GM03348 (cell line): ENCODE data around the gene TBX5.
"Not testable (repeated sequence)": the region's sequence is repeated elsewhere in the genome, so short reads cannot be mapped to it uniquely, and the experiment has no call there.

Experiments used
- DNase-seq: peaks from one replicate; pipeline ENCODE4 v3.0.0; 2012; ENCODE audit warnings: low spot score

Gene TBX5

DNA sequence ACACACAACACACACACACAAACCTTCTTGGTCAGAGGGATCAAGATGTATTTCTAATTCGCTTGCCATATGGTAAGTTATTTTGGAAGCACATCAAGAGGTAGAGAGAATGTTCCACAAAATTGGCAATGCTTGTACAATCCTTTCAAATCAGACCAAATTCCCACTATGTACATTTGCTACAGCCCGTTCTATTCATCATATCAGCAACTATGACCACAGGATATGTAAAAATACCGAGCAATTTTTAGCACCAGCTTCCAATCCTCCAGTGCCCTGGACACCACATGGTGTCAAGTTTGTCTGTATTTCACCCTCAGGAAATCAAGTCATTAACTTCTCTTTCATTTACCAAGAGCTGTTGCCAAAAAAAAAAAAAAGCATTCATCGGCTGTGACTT is 21.2 kb downstream of the TBX5 start:
- DNase-seq: peak; percentile 63

DNA sequence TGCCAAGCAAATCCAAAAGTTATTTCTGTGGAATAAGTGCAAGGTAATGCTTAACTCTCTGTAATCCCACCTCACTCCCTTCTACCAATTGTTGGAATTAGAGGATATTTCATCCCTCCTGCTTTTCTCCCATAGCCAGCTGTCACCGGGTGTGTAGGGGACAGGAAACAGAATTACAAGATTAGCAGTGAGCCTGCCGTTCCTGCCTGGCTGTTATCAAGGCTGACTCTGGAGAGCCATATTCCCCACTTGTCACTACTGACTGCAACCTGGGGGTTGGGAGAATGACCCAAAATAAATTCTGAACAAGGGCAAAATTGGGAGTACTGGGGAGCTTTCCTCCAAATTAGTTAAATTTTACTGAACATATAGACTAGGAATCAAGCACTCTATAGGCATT is 24.8 kb downstream of the TBX5 start:
- no peak for DNase-seq

DNA sequence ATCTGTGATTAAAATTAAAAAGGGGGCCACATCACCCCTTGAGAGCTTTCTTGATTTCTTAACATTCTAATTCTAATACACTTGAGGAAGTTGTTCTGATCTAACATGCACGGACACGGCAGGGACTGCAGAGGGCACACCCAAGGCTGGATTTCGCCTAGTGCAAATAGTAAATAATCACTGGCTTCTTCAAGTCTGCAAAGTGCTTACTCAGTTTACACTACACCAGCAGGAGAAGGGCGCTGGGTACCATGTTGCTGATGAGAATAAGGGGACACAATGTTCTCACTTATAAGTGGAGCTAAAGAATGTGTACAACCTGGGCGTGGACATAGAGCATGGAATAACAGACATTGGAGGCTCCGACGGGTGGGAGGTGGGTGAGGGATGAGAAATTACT is 34.2 kb downstream of the TBX5 start:
- no peak for DNase-seq

DNA sequence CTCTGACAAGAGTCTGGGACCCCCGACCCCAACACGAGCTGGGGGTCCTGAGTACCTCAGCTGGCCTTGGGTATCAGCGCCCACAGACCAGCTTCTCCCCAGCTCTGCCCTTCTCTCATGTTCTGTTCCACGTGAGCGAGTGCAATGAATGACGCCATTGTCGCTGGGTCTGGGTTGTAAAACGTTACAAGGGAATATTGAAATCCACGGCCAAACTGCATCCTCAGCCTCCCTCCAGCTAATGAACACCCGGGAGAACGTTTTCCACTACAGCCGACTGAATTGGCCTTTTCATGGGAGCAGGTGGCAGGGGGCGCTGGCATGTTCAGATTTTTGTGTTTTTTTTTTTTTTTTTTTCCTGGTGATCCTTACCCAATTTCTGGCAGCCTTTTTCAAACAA is 34.7 kb downstream of the TBX5 start:
- DNase-seq: no peak

DNA sequence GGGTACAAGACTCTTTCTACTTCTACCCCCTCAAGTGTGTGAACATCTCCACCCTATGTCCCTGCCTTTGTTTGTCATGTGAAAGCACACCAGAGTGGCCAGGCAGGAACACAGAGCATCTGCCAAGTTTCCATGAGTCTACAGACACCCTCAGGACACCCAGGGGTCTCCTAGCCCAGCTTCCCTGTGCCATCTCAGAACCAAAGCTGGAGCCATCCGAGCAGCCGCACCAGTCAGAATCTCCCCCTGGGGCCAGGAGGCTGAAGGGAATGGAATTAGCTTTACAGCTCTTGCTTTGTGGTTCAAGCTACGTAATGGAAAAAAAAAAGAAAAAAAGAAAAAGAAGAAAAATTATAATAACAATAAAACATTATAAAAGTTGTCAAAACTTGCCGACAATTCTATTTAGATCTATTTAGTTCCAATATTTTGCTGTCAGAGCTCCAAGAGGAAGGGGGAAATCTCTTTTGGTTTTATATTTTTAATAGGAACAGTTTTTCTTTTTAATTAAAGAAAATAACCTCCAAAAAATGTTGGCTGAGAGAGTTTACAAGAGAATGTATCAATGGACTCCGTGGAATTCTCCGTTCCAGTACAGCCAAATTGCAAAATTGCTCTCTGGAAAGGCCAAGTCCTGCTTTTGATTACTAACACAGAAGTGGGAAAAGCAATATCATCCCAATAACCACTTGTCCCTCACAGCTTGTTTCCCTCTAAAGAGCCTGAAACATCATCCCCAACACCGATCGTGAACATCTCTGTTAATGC is 37.1 kb downstream of the TBX5 start:
- peak; percentile 47 for DNase-seq

DNA sequence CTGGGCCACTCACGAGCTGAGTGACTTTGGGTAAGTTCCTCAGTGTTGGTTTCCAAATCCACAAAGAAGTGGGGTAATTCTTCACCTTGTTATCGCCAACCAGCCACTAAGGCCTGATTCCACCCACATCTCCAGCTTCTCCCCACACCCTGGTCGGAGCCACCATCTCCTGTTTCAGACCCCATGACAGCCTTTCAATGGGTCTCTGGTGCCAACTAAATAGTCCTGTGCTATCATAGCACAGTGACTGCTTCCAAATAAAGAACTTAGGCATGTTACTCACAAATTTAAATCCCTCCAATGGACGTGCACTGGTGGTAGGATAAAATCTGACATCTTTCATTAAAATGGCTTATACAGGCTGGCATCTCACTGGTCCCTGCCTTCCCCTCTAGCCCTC is 44.0 kb downstream of the TBX5 start:
- DNase-seq: no peak

DNA sequence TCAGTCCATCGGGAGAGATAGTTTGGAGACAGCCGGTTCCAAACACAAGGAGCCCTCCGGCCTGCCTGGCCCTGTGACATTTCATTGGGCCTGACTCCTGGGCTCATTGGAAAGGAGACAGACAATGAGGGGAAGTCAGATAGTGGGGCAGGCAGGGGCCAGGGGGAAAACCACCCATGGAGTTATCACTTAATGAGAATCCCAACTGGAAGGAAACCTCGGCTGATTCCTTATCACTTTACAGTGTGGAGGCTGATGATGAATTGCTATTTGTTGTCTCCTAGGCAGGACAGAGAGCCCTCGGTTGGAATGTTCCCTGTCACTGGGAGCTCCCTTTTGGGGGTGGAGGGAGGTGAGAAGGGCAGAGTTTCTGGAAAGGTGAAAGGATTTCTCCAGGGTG is 44.4 kb downstream of the TBX5 start:
- DNase-seq: no peak

DNA sequence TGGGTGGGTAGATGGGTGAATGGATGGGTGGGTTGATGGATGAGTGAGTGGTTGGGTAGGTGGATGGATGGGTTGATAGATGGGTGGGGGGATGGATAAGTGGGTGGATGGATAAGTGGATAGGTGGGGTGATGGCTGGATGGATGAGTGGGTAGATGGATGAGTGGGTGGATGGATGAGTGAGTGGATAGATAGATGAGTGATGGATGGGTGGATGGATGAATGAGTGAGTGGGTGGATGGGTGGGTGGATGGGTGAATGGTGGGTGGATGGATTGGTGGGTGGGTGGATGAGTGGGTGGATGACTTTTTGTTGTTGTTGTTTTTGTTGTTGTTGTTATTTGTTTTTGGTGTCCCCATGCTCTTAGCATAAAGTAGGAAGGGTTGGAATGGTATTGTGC is 45.5 kb downstream of the TBX5 start:
- no peak for DNase-seq

DNA sequence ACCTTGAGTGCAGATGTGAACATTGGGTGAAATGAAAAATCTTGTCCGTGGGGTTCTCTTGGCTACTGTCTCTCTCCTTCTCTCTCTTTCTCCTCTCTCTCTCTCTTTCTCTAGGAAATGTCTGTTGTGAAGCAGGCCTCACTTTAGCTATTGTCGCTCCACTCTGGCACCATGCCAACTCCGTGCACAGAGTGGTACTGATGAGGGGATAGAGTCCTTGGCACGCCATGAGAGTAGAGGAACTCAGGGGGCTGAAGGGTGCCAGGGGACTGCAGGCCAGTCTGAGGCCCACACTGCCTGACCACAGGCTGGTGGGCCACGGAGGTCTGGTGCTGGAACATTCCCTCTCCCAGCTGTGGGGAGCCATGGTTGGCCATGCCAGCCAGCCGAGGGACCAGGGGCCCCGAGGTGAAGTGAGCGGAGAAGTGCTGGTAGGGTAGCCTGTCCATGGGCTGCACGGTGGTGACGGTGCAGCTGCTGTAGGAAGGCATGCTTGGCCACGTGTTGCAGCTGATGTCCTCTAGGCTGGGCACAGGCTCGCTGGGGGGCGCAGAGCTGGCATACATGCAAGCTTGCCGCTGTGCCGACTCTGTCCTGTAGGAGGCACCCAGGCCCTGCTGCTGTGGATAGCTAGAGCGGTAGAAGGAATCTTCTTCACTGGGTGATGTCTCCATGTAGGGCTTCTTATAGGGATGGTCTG is 50.4 kb downstream of the TBX5 start:
- no peak for DNase-seq

DNA sequence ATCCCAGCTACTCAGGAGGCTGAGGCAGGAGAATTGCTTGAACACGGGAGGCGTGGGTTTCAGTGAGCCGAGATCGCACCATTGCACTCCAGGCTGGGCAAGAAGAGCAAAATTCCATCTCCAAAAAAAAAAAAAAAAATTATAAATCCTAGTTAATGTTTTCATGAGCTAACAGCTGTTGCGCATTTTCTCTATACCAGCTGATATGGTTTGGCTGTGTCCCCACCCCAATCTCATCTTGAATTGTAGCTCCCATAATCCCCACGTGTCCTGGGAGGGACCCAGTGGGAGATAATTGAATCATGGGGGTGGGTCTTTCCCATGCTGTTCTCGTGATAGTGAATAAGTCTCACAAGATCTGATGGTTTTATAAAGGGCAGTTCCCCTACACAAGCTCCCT is 56.7 kb downstream of the TBX5 start:
- DNase-seq: not testable (repeated sequence)

DNA sequence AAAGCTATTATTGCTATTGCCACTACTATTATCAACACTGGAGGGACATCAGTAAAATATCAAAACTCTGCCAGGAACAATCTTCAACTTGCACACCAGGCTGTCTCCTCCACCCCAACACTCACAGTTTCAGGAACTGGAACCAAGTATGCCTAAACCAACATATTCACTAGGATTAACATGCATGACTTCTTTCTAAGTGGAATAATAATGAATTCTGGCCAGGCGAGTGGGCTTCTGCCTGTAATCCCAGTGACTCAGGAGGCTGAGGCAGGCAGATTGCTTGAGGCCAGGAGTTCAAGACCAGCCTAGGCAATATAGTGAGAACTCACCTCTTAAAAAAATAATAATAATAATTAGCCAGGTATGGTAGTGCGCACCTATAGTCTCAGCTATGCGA is 58.1 kb downstream of the TBX5 start:
- no peak for DNase-seq

DNA sequence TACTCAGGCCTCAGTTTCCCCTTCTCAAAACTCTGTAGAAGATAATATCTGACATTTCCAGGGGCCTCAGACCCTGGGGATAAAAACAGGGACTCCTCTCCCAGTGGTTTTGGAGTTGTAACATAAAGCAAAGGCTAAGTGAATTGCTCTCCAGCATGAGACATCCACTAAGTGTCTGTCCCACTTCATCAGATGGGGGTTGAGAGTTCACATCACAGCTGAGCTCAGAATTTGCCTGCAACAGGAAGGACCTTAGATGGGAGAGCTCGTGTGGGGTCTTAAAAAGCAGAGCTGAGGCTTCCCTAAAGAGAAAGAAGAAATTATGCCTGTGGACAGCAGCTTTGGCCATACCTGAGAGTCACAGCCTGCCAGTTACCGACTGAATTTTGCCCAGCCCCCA is 61.1 kb downstream of the TBX5 start:
- no peak for DNase-seq

DNA sequence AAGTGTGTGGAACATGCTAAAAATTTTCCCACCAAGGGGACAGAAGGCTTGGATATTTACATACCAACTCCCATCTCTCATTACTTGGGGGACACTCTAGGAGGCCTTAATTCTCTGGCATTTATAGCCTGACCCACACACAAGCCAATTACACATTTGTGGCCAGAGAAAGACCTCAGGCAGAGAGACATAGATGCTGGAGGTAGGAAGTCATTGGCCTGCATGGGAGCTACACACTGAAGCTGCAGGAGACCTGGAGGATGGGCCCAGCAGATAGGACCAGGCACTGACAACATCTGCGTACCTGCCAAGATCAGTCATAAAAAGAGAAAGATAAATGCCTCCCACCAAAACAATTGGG is 61.7 kb downstream of the TBX5 start:
- DNase-seq: no peak

DNA sequence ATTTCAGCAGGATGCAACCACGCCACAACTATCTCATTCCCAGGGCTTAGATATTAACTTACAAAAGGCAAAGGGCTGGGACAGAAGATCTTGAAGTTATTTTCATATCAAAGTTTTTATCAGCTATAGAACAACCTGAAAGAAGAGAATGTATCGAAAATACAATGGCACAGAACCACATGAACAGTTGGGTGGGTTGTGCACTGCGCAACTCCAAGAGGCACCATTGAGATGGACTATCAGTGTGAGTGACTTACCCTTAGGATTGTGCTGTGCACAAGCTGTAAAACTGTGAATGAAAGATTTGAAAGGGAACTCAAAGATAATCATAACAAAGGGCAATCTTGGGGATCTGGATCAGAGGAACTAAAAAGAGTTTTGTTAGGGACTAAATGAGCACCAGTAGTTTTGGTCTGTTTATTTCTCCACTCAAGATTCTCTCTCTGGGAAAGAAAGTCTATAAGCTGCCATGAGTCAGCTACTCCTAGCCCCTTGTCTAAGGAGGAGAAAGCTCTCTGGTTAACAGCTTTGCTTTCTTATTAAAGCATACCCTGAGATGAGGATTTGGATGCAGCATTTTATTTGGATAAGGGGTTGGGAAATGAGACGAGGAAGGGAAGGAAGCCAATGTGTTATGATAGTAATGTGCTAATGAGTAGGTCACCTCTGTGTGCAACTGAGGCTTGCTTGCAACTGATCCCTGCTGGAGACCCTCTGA is 62.2 kb downstream of the TBX5 start:
- no peak for DNase-seq

DNA sequence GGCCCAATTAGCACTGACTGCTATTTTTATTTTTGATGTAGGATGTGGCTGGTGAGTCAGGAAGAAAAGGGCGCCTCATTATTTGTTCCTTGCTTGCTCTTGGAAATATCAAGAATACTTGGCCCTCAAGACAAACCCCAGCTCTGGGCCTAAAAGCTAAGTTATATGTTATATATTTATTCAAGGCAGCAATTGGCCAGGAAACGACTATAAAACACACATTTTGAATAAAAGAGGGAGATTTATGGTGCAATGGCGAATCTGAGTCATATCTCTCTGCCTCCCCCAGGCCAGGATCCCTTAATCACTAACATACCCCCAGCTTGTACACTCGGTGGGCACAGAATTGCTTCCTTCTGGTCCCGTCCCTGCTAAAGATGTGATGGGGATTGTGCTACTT is 63.3 kb downstream of the TBX5 start:
- DNase-seq: peak; percentile 20

DNA sequence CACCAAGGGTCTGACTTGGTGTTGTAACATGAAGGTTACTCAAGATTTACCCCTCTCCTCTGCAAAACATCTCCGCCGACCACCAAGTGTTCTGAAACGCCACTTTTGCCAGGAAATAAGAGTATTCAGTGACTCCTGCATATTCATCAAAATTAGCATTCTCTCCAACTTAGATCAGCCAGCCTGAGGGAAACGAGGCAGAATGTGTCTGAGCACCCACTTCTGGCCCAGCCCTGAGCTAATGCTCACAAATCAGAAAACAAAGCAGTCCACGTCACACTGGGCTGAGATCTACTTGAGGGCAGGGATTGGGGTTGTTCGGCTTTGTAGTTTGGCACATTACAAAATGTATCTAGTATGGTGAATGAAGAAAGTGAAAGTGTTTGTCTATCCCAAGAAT is 64.3 kb downstream of the TBX5 start:
- no peak for DNase-seq

DNA sequence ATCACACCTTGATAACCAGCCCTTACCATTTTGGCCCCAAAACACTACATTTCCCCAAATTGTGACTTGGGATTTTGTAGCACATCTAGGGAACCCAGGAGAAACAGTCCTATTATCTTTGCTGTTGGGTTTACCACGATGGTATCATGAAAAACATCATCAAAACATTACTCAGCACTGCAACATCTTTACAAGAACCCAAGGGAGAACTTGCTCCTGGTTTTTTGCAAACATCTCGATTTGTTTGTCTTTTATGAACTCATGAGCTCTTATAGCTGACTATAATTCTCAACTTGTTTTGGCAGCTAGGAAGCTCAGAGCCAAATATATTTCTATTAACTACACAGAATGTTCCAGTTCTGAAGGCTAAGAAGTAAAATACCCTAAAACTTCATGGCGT is 65.7 kb downstream of the TBX5 start:
- DNase-seq: no peak

DNA sequence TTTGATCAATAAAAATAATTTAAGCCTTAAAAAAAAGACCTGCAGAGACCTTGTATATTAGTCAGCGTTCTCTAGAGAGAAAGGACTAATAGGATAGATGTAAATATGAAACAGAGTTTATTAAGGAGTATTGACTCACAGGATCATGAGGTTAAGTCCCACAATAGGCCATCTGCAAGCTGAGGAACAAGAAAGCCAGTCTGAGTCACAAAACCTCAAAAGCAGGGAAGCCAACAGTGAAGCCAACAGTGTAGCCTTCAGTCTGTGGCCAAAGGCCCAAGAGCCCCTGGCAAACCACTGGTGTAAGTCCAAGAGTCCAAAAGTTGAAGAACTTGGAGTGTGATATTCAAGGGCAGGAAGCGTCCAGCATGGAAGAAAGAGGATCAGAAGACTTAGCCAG is 66.3 kb downstream of the TBX5 start:
- peak; percentile 34 for DNase-seq

DNA sequence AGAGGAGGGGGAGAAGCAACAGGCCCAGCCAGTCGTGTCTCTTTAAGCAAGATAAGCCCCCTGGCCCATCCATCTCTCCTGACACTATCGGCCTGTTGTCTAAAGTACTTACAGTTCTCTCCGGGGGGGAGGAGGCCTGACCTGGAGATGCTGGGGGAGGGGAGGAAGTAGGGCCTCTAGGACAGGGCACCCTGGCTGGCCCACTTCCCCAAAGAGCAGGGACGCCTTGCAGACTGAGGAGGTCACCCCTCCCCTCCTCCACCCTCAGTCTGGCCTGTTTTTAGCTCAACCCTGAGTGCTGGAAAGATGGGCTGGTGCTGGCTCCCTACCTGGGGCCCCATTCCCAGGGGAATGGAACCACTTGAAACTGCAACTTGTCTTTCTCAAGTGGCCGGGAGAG is 70.3 kb downstream of the TBX5 start:
- no peak for DNase-seq

DNA sequence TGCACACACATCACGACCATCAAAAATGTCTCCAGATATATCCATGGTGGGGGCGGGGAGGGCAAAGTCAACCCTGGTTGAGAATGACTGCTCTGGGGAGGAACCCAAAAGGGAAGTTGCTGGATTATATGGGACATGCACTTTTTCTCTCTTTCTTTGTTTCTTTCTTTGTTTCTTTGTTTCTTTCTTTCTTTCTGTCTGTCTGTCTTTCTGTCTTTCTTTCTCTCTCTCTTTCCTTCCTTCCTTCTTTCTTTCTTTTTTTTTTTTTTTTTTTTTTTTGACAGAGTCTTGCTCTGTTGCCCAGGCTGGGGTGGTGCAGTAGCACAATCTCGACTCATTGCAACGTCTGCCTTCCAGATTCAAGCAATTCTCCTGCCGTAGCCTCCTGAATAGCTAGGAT is 71.5 kb downstream of the TBX5 start:
- no peak for DNase-seq

DNA sequence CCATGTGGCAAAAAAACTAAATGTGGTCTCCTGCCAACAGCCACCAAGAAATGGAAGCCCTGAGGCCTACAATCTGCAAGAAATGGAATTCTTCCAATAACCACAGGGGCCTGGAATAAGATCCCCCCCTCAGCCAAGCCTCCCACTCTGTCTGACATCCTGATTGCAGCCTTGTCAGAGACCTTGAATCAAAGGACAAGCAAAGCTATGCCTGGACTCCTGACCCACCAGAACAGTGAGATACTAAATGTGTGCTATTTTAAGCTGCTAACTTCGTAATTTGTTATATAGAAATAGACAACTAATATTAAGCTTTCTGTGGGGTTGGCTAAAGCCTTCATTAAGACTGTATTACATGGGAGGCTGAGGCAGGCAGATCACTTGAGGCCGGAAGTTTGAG is 77.7 kb downstream of the TBX5 start:
- DNase-seq: no peak

DNA sequence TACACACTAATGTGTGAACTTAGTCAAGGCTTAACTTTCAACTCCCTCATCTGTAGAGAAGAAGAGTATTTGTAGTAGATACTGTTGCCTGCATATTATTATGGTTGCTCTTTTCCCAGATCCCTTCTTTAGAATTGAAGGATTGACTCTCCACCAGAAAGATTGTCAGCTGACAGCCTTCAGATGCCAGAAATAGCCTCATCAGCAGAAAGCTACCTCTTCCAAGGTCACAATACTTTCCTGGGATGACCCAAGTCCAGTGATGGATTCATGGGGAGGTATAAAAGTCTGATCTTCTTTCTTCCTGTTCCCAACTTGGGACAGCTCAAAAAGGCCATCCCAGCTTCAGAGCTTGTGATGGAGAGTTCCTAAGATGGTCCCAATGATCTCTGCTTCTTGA is 78.2 kb downstream of the TBX5 start:
- no peak for DNase-seq

DNA sequence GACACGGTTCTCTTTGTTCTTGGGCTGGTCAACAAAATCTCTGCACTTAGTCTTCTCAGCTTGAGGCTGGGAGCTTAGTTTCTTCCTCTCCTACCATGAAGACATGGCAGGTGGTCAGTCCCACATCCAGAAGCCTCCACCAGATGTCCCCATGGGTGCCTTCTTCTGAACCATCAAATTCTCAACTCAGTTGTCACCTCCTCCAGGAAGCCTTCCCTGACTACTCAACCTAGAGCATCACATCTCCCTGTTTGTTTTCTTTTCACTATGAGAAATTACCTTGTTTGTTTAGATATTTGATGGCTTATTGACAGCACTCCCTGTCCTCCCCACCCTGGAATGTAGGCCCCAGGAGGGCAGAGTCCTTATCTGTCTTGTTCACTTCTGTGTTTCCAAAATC is 84.4 kb downstream of the TBX5 start:
- no peak for DNase-seq
